Endothelial cell of hepatic sinusoid (primary cell): ENCODE results near the gene ZNF394.

Experiments
- in situ Hi-C: cut with HindIII; loops from 2 replicates; pipeline ENCODE4 v1.10.0; 2017; ENCODE audit warnings: low sequenced_read_pairs

ZNF394 gene

DNA sequence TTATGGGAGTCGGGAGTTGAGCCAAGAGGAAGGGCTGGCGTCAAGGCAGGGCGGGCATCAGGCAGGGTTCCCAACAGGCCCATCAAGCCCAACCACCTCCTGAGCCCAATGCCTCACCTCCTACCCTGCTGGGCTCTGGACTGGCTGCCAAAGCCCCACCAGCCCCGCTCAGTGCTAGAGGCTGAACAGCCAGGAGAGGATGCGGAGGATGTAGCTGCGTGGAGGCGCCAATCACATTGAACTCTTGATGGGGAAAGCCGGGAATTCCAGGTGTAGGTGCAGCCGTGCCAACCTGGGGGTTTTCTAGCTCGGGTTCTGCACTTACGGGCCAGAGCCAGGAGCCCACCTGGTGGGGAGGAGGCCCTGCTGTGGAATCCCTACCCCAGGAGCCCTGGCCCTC is 47.0 kb downstream of the ZNF394 start:
- in situ Hi-C loops = no loop called here

DNA sequence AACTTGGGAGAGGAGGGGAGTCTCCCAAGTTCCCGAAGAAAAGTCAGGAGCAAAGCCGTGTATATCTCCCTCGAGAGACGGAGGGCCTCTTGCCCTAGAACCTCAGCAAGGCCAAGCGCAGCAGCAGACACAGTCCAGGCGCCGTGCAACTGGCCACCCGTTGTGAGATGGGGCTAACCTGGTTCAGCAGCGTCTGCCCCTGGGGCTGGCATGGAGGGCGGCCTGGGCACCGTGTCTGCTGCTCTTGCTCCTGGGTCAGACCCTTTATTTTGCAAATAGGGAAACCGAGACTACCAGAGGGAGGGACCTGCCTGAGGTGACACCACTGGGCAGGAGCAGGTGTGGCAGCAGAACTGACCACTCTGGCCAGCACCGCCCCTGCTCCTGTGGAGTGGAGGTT is 47.5 kb downstream of the ZNF394 start:
- in situ Hi-C loops = no loop called here

DNA sequence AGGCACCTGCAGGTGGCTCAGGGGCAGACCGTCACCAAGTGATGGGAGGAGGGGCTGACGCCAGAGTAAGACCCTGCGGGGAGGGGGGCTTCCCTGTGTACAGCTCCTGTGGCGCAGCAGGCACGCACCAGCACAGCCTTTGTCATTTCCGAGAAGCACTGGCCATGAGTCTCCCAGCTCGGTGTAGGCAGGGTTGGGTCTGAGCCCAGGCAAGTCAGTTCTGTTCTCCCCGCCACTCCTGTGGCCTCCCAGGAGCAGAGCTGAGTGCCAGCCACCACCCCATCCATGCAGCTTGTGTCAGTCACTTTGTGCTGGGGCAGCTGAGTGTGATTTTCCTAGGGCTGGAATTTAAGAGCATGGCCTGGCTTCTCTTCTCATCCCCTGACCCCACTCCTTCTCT is 48.1 kb downstream of the ZNF394 start:
- in situ Hi-C loops = no loop called here

DNA sequence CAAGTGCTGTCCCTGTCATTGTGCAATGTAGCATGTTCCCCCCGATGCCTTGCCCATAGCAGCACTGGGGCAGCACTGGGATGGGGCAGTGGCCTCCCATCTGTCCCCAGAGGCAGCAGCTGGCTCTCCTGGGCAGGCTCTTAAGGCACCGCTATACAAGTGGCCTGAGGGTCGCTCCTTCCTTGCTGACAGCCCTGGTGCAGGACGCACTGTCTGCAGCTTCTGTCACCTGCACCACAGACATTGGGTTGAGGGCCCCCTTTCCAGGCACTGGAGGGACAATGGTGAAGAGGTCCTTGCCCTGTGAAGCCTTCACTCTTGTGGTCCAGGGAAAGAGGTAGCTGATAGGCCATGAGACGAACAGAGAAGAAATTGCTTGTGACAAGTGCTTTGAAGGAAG is 50.8 kb downstream of the ZNF394 start:
- in situ Hi-C loops = no loop called here

DNA sequence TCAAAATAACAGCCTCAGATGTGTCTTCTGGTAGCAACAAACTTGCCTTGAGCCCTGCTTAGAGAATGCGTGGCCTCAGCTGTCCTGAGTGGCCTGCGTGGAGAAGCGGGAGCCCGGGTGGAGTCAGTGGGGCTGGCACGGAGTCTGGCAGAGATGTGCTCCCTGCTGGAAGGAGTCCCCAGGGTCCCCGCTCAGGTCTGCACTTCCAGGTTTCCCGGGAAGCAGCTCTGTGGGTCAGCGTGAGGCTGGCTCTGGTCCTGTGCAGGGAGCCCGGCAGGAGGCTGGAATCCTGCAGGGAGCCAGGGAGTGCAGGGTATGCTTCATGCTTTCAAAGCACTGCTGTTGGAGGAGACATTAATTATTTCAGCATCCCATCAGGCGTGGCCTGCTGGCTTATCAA is 51.2 kb downstream of the ZNF394 start:
- in situ Hi-C loops = no loop called here

DNA sequence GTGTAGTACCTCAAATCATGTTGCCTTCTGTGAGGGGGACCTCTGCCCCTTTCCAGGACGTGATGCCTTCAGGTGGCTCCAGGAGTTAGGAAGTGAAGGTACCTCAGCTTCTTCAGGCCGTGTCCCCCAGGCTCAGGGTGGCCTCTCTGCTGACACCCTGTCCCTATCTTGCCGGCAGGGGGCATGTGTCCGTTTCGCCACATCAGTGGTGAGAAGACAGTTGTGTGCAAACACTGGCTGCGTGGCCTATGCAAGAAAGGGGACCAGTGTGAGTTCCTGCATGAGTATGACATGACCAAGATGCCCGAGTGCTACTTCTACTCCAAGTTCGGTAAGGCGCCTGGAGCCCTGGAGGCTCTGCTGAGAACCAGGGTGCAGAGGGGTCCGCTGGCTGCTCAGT is 52.1 kb downstream of the ZNF394 start:
- in situ Hi-C loops = no loop called here

DNA sequence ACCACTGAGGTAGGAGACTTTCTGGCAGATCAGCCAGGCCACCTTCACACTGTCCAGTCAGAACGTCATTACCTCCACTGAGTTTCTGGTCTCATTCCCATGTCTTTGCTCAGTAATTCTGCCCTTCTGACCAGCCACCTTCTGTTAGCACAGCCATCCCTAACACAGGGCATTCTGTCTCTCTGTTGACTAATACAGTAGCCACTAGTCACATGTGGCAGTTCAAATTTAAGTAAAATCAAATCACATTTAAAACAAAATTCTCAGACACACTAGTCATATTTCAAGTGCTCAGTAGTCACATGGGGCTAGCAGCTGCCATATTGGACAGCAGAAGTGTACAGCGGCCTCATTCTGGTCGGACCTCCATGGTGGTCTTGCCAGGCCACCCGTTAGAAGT is 54.0 kb downstream of the ZNF394 start:
- in situ Hi-C loops = no loop called here
